Esophagus muscularis mucosa (tissue), 4 donors: ENCODE measurements around the gene USP5. TPM values are rescaled to one million over a fixed set of nuclear protein-coding genes. Genes with fewer than 3 reads are reported as not detected.

ENCODE experiments used
- DNase-seq: peaks from one replicate; pipeline ENCODE4 v3.0.0-alpha.2; 2017; ENCODE audit errors: extremely low spot score
- H3K27ac ChIP-seq, 4 donors: fragments of 200-600 bp; sonication (generic); replicated peaks in 1 of 4; 1 replicate in 3 of 4; 2 replicates in 1 of 4; pipeline ENCODE4 v1.5.1; 2016 to 2019; ENCODE audit warnings: mild to moderate bottlenecking in 1 of 4
- H3K27me3 ChIP-seq, 4 donors: fragments of 200-600 bp; sonication (generic); one replicate each; pipeline versions ENCODE4 v1.5.1 to v1.6.0; 2016 to 2019
- H3K36me3 ChIP-seq, 4 donors: fragments of 200-600 bp; sonication (generic); one replicate each; pipeline ENCODE4 v1.5.1; 2016 to 2019
- H3K4me1 ChIP-seq, 4 donors: fragments of 200-600 bp; sonication (generic); one replicate each; pipeline ENCODE4 v1.5.1; 2016 to 2019
- H3K4me3 ChIP-seq, 4 donors: fragments of 200-600 bp; sonication (generic); 1 replicate in 2 of 4; 2 replicates in 2 of 4; pipeline ENCODE4 v1.5.1; 2016 to 2019; ENCODE audit warnings: mild to moderate bottlenecking in 4 of 4, moderate library complexity in 1 of 4
- H3K9me3 ChIP-seq, 4 donors: fragments of 200-600 bp; sonication (generic); 1 replicate in 3 of 4; 2 replicates in 1 of 4; pipeline ENCODE4 v1.5.1; 2016 to 2019
- EP300 ChIP-seq: sonication (generic); formaldehyde crosslinking; IDR thresholded peaks from one replicate; pipeline ENCODE4 v1.6.1; 2017; ENCODE audit warnings: antibody characterized with exemption
- POLR2A ChIP-seq: fragments of 450-650 bp; IDR thresholded peaks from one replicate; pipeline ENCODE4 v1.6.1; 2017; ENCODE audit warnings: antibody characterized with exemption, moderate library complexity, mild to moderate bottlenecking, low read depth
- POLR2AphosphoS5 ChIP-seq, 2 donors: sonication (generic); formaldehyde crosslinking; IDR thresholded peaks; one replicate each; pipeline ENCODE4 v1.6.1; 2017; ENCODE audit warnings: antibody characterized with exemption in 2 of 2
- WGBS: methylation state at CpG from one replicate; pipeline ENCODE4 v1.1.5; 2018; 5-methylcytosine and 5-hydroxymethylcytosine counted together
- intact Hi-C: fragments of 100-400 bp; cut with DNase I; formaldehyde crosslinking; loops from one replicate; pipeline ENCODE4 v1.15.1; 2023
- total RNA-seq, 4 donors: library from RNA; depleted of rRNA; stranded (reverse); fragments of >200 nt; gene quantifications; one replicate each; pipeline versions ENCODE4 v1.1.0 to v1.2.1, GENCODE V29; 2016
- TF ChIP-seq, protein P1 (sequence below), 3 experiments: fragments of 200-600 bp in 2 of 3; fragments of 450-650 bp in 1 of 3; sonication (generic) in 2 of 3; IDR thresholded peaks; one replicate each; pipeline ENCODE4 v1.5.1; 2017 to 2019; ENCODE audit warnings: antibody characterized with exemption in 3 of 3, mild to moderate bottlenecking in 2 of 3, moderate library complexity in 1 of 3

Gene USP5
- total RNA-seq, 4 donors from 2014 or later = 49.8 to 68.7 (median 58.4) TPM

DNA sequence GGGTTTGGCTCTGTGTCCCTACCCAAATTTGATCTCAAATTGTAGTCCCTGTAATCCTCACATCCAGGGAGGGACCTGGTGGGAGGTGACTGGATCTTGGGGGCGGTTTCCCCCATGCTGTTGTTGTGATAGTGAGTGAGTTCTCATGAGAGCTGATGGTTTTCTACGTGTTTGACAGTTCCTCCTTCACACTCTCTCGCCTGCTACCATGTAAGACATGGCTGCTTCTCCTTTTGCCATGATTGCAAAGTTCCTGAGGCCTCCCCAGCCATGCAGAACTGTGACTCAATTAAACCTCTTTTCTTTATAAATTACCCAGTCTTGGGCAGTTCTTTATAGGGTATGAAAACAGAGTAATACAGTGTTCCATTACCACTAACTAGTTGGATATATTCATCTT, 42.4 kb downstream of the USP5 start:
- no peak for DNase-seq
- Histone ChIP-seq H3K4me3 (no peak overlapping the region), H3K27ac (no peak overlapping the region), H3K4me1 (peaks cover 0 to 22% (median 16%) of the 10 kb centered on the region in 4 donors), H3K9me3 (no peaks in the 10 kb centered on the region), H3K27me3 (no peaks in the 10 kb centered on the region), H3K36me3 (no peaks in the 10 kb centered on the region)
- intact Hi-C loops = no loop called here
- TF ChIP-seq POLR2AphosphoS5 (IDR thresholded peaks at IDR 0.05) = no peak
- no peak for TF ChIP-seq EP300
- TF ChIP-seq, protein P1, sequence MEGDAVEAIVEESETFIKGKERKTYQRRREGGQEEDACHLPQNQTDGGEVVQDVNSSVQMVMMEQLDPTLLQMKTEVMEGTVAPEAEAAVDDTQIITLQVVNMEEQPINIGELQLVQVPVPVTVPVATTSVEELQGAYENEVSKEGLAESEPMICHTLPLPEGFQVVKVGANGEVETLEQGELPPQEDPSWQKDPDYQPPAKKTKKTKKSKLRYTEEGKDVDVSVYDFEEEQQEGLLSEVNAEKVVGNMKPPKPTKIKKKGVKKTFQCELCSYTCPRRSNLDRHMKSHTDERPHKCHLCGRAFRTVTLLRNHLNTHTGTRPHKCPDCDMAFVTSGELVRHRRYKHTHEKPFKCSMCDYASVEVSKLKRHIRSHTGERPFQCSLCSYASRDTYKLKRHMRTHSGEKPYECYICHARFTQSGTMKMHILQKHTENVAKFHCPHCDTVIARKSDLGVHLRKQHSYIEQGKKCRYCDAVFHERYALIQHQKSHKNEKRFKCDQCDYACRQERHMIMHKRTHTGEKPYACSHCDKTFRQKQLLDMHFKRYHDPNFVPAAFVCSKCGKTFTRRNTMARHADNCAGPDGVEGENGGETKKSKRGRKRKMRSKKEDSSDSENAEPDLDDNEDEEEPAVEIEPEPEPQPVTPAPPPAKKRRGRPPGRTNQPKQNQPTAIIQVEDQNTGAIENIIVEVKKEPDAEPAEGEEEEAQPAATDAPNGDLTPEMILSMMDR (IDR thresholded peaks at IDR 0.05) = no peak
- no peak for TF ChIP-seq POLR2A
- WGBS = 74% methylated on average over 3 of the region's 3 CpGs

DNA sequence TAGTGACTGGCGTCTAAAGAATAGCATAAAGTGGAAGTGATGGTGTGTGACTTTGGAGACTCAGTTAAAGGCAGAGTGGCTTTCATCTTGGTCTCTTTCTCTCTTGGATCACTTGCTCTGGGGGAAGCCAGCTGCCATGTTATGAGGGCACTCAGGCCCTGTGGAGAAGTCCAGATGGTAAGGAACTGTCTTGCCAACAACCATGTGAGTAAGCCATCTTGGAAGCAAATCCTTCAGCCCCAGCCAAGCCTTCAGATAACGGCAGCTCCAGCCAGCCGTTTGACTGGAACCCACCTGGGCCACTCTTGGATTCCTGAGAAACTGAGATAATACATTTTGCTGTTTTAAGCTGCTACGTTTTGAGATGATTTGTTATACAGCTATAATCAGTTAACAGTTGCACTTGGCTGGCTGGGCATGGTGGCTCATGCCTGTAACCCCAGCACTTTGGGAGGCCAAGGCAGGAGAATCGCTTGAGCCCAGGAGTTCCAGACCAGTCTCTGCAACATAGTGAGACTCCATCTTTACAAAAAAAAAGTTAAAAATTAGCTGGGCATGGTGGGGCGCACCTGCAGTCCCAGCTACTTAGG, 45.0 kb downstream of the USP5 start:
- intact Hi-C loops = no loop called here

DNA sequence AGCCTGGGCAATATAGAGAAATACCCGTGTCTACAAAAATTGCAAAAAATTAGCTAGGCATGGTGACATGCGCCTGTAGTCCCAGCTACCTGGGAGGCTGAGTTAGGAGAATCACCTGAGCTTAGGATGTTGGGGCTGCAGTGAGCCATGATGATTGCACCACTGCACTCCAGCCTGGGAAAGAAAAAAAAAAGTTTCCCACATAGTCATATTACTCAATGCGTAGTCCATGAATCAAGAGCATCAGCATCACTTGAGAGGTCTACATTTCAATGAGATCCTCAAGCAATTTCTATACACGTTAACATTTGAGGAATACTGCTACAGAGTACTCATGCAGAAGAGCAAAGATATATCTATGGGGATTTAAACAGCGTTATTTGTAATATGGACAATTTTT, 47.5 kb downstream of the USP5 start:
- 67% methylated on average over 5 of the region's 5 CpGs for WGBS
- no peak overlapping the region for H3K4me3 ChIP-seq
- H3K4me1 ChIP-seq = peaks cover 5 to 16% (median 7%) of the 10 kb centered on the region in 4 donors
- no peak overlapping the region for H3K27ac ChIP-seq
- intact Hi-C loops = no loop called here
- TF ChIP-seq POLR2A = no peak
- no peak for TF ChIP-seq POLR2AphosphoS5 (IDR thresholded peaks at IDR 0.05)
- no peak for TF ChIP-seq EP300
- TF ChIP-seq, protein P1 (IDR thresholded peaks at IDR 0.05) = no peak
- no peak for DNase-seq
- H3K27me3 ChIP-seq = no peaks in the 10 kb centered on the region
- no peaks in the 10 kb centered on the region for H3K36me3 ChIP-seq
- H3K9me3 ChIP-seq = no peaks in the 10 kb centered on the region

More for the DNA sequence above, 45.0 kb downstream of the USP5 start:
- TF ChIP-seq, protein P1 (IDR thresholded peaks at IDR 0.05) = no peak
- TF ChIP-seq EP300 (no peak), POLR2AphosphoS5 (IDR thresholded peaks at IDR 0.05) (no peak), POLR2A (no peak)
- Histone ChIP-seq H3K4me3 (no peak overlapping the region), H3K4me1 (peaks cover 0 to 14% (median 5%) of the 10 kb centered on the region in 4 donors), H3K27me3 (no peaks in the 10 kb centered on the region), H3K27ac (no peak overlapping the region), H3K36me3 (no peaks in the 10 kb centered on the region), H3K9me3 (no peaks in the 10 kb centered on the region)
- no peak for DNase-seq
- 87% methylated on average over 6 of the region's 6 CpGs for WGBS

DNA sequence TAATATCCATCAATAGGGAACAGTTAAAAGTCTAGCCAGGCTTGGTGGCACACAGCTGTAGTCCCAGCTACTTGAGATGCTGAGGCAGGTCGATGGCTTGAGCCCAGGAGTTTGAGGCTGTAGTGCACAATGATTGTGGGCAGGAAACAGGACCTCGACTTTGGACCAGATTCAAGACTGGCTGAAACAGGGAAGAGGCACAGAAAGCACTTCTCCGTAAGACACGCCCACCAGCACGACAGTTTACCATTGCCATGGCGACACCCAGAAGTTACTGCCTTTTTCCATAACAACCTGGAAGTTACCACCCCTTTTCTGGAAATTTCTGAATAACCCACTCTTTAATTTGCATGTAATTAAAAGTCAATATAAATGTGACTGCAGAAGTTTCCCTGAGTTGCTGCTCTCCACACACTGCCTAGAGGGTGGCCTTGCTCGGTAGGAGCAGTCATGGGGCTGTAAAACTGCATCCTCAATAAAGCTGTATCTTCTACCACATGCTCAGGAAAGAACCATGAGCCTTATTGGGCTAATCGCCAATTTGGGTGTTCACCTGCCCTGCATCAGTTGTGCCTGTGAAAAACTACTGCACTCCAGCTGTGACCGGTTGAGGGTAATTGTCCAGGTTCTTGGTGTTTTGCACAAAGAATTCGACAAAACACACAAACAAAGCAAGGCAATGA, 48.0 kb downstream of the USP5 start:
- WGBS = 61% methylated on average over 10 of the region's 10 CpGs

More for the DNA sequence above, 48.0 kb downstream of the USP5 start:
- no peak overlapping the region for H3K27ac ChIP-seq
- DNase-seq = no peak
- TF ChIP-seq, protein P1 (IDR thresholded peaks at IDR 0.05) = no peak
- TF ChIP-seq POLR2A (no peak), POLR2AphosphoS5 (IDR thresholded peaks at IDR 0.05) (no peak), EP300 (no peak)
- intact Hi-C loops = no loop called here
- no peaks in the 10 kb centered on the region for H3K27me3 ChIP-seq
- H3K9me3 ChIP-seq = no peaks in the 10 kb centered on the region
- no peaks in the 10 kb centered on the region for H3K36me3 ChIP-seq
- H3K4me1 ChIP-seq = peaks cover 7 to 18% (median 10%) of the 10 kb centered on the region in 4 donors
- H3K4me3 ChIP-seq = no peak overlapping the region
